OCI-LY3 (cell line): ENCODE data around the gene DUSP16.

Source experiments
- H2AFZ ChIP-seq: fragments of 200-600, 300-600 bp; shearing (Covaris generic); 2 replicates; pipeline ENCODE4 v1.6.0; 2014; ENCODE audit warnings: antibody characterized with exemption, low read depth, low read length
- H3K27ac ChIP-seq: fragments of 200-600, 300-600 bp; sonication (generic); 2 replicates; pipeline ENCODE4 v1.5.1; 2014; ENCODE audit warnings: mild to moderate bottlenecking, low read length, moderate library complexity, mixed read lengths
- H3K27me3 ChIP-seq: fragments of 200-600, 300-600 bp; sonication (generic); 2 replicates; pipeline ENCODE4 v1.6.1; 2014; ENCODE audit warnings: low read depth, low read length, mixed read lengths
- H3K36me3 ChIP-seq: fragments of 200-600, 300-600 bp; sonication (generic); replicated peaks from 2 replicates; pipeline ENCODE3; 2014; ENCODE audit warnings: low read depth, low read length, mixed read lengths
- H3K4me1 ChIP-seq: fragments of 300-600, 200-600 bp; sonication (generic); 2 replicates; pipeline ENCODE4 v1.6.1; 2014; ENCODE audit warnings: low read length, mixed read lengths
- H3K4me2 ChIP-seq: fragments of 200-600, 300-600 bp; sonication (generic); 2 replicates; pipeline ENCODE4 v1.6.1; 2014; ENCODE audit warnings: low read length, mixed read lengths
- H3K4me3 ChIP-seq: fragments of 300-600, 200-600 bp; sonication (generic); 2 replicates; pipeline ENCODE4 v1.5.1; 2014; ENCODE audit warnings: antibody characterized with exemption, mild to moderate bottlenecking, low read length, moderate library complexity
- H3K79me2 ChIP-seq: fragments of 300-600, 200-600 bp; shearing (Covaris generic); 2 replicates; pipeline ENCODE4 v1.6.1; 2014; ENCODE audit warnings: mild to moderate bottlenecking, low read length, mixed read lengths
- H3K9ac ChIP-seq: fragments of 300-600, 200-600 bp; shearing (Covaris generic); 2 replicates; pipeline ENCODE4 v1.6.0; 2014; ENCODE audit warnings: mild to moderate bottlenecking, low read length, moderate library complexity
- H3K9me3 ChIP-seq: fragments of 200-600, 300-600 bp; shearing (Covaris generic); 2 replicates; pipeline ENCODE4 v1.6.1; 2014; ENCODE audit warnings: low read length, mixed read lengths; ENCODE audit not compliant: insufficient read depth
- H4K20me1 ChIP-seq: fragments of 200-600, 300-600 bp; sonication (generic); 2 replicates; pipeline ENCODE4 v1.6.1; 2016; ENCODE audit warnings: low read length, mixed read lengths; ENCODE audit not compliant: insufficient read depth
- CTCF ChIP-seq: fragments of 200-600, 300-600 bp; sonication (generic); IDR thresholded peaks from 2 replicates; pipeline ENCODE4 v1.5.1; 2014; ENCODE audit warnings: antibody characterized with exemption, low read length, low read depth
- EZH2phosphoT487 ChIP-seq: fragments of 200-600 bp; shearing (Covaris generic); IDR thresholded peaks from 2 replicates; pipeline ENCODE4 v1.6.1; 2018; ENCODE audit warnings: antibody characterized with exemption, mixed run types, low read depth

The DUSP16 gene

GRCh38 chr12:12562585-12563261, at the start of gene DUSP16:
Gene DUSP16 (minus strand): TSS chr12:12562863. CDS start chr12:12521098, 41,765 bp downstream.
- Histone ChIP-seq H3K27ac (no peak within 1 kb of the TSS), H3K27me3 (peaks cover 19% of the 10 kb centered on the region)

GRCh38 chr12:12612358-12612757, 49.7 kb upstream of the DUSP16 start:
- peak overlapping the region; percentile 79 for H3K4me3 ChIP-seq
- H2AFZ ChIP-seq = peak overlapping the region; percentile 89
- H4K20me1 ChIP-seq = no peaks in the 10 kb centered on the region
- peak overlapping the region; percentile 78 for H3K9ac ChIP-seq
- H3K79me2 ChIP-seq = no peaks in the 10 kb centered on the region
- peak overlapping the region; percentile 92 for H3K4me2 ChIP-seq
- no peak overlapping the region for H3K27ac ChIP-seq
- H3K9me3 ChIP-seq = no peaks in the 10 kb centered on the region
- H3K27me3 ChIP-seq = no peaks in the 10 kb centered on the region
- H3K36me3 ChIP-seq = no peaks in the 10 kb centered on the region
- TF ChIP-seq CTCF = no peak
- no peak for TF ChIP-seq EZH2phosphoT487
- H3K4me1 ChIP-seq = peaks cover 16% of the 10 kb centered on the region

More at GRCh38 chr12:12562585-12563261, at the start of gene DUSP16:
- no peaks in the 10 kb centered on the region for H4K20me1 ChIP-seq
- TF ChIP-seq EZH2phosphoT487 = no peak
- TF ChIP-seq CTCF = no peak
- H3K4me3 ChIP-seq = peak within 1 kb of the TSS; percentile 86
- peaks cover 14% of the 10 kb centered on the region for H3K4me1 ChIP-seq
- H3K4me2 ChIP-seq = peak within 1 kb of the TSS; percentile 88
- peak within 1 kb of the TSS; percentile 71 for H3K9ac ChIP-seq
- peak within 1 kb of the TSS; percentile 81 for H2AFZ ChIP-seq
- no peaks in the 10 kb centered on the region for H3K36me3 ChIP-seq
- no peaks in the 10 kb centered on the region for H3K79me2 ChIP-seq
- H3K9me3 ChIP-seq = no peaks in the 10 kb centered on the region

- H3K9ac ChIP-seq = peak within 1 kb of the TSS; percentile 78
- TF ChIP-seq CTCF (no peak), EZH2phosphoT487 (no peak)
- H3K4me3 ChIP-seq = peak within 1 kb of the TSS; percentile 79
- H4K20me1 ChIP-seq = no peaks in the 10 kb centered on the region
- no peaks in the 10 kb centered on the region for H3K9me3 ChIP-seq
- H2AFZ ChIP-seq = peak within 1 kb of the TSS; percentile 89
- peak within 1 kb of the TSS; percentile 92 for H3K4me2 ChIP-seq
- H3K36me3 ChIP-seq = no peaks in the 10 kb centered on the region
- H3K27me3 ChIP-seq = no peaks in the 10 kb centered on the region
- no peaks in the 10 kb centered on the region for H3K79me2 ChIP-seq
- H3K4me1 ChIP-seq = peaks cover 23% of the 10 kb centered on the region
- peak within 1 kb of the TSS; percentile 66 for H3K27ac ChIP-seq
Observed at GRCh38 chr12:12611512-12612306, 49.0 kb upstream of the DUSP16 start, which contains the start of gene CREBL2. Gene CREBL2 (plus strand): TSS chr12:12611876. CDS start chr12:12612173, 297 bp downstream.

- Histone ChIP-seq H3K79me2 (no peaks in the 10 kb centered on the region), H2AFZ (no peak overlapping the region), H3K36me3 (no peaks in the 10 kb centered on the region), H3K9ac (peak overlapping the region; percentile 78), H3K4me2 (peak overlapping the region; percentile 92), H3K27ac (no peak overlapping the region), H3K4me3 (peak overlapping the region; percentile 79), H3K9me3 (no peaks in the 10 kb centered on the region), H3K27me3 (no peaks in the 10 kb centered on the region), H3K4me1 (peaks cover 31% of the 10 kb centered on the region), H4K20me1 (no peaks in the 10 kb centered on the region)
- TF ChIP-seq EZH2phosphoT487 = no peak
- no peak for TF ChIP-seq CTCF
Observed at GRCh38 chr12:12610711-12611110, 48.0 kb upstream of the DUSP16 start.
